GM18873 (cell line): ENCODE data around the gene GPC6.

Experiments
- ATAC-seq: cut with Tn5 transposase; IDR thresholded peaks from one replicate; pipeline ENCODE4 v1.9.1; 2021; ENCODE audit warnings: mild to moderate bottlenecking, moderate library complexity, moderate number of reproducible peaks; ENCODE audit not compliant: unreplicated experiment, low FRiP score

GPC6 gene

GRCh38 chr13:93228643-93228937 is 2.0 kb downstream of the GPC6 start:
- no peak for ATAC-seq

DNA sequence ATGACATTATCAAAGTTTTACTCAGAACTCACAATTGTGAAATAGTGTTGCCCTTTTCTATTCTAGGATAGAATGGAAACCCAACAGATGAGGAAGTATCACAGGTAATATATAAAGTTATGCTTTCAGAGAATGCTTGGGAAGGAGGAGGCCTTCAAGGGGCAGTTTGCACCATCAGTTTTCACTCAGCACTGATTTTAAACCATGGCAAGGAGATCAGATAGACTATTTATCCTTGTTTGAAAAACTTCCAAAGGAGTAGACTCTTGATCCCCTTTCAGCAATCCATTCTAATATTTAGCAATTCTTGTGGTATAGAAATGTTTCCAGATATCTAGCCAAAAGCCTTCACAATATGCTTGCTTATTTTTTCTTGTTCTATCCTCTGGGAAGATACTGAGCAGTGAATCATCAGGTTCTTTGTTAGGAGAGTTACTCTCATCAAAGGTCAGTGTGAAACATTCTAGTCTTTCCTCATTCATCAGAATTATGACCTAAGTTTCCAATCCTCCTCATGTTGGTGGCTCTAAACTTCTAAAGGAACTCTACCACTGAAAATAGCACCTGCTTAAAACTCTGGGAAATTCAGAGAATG is 3.8 kb downstream of the GPC6 start:
- ATAC-seq, result no peak

- no peak for ATAC-seq
These were observed 5.3 kb downstream of the GPC6 start for GRCh38 chr13:93231867-93232266.

DNA sequence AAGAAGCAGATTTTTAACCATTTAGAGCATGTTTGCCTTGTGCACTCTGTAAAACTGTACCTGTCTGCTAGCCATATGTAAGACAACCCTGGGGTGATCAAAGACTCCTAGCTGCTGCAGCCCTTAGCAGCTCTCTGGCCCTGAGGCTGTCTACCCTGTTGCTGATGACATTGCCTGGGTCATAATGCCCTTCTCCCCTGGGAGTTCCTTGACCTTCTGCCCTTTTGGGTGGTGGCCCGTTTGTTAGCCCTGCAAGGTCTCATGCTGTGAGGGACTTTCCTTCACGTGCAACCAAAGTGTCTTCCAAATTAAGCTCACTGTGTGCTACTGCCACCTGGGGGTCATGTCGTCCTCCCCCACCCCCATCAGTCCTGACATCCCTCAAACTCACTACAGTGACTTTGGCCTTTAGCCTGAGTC is 7.4 kb downstream of the GPC6 start:
- no peak for ATAC-seq

DNA sequence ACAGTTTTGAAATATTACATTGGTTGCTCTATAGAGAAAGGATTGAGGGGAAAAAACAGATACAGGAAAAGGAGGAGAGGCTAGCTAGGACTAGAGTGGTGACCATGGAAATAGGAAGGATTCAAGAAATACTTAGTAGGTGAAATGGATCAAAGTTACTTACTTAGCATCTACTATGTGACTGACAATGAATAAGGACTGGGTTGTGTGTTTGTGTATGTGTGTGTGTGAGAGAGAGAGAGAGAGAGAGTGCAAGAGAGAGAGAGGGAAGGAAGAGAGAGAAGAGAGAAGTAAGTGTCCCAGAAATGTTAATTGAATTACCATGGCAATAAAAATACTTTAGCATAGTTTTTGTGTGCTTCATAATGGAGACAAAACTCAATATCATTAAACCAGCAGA is 7.9 kb downstream of the GPC6 start:
- no peak for ATAC-seq

DNA sequence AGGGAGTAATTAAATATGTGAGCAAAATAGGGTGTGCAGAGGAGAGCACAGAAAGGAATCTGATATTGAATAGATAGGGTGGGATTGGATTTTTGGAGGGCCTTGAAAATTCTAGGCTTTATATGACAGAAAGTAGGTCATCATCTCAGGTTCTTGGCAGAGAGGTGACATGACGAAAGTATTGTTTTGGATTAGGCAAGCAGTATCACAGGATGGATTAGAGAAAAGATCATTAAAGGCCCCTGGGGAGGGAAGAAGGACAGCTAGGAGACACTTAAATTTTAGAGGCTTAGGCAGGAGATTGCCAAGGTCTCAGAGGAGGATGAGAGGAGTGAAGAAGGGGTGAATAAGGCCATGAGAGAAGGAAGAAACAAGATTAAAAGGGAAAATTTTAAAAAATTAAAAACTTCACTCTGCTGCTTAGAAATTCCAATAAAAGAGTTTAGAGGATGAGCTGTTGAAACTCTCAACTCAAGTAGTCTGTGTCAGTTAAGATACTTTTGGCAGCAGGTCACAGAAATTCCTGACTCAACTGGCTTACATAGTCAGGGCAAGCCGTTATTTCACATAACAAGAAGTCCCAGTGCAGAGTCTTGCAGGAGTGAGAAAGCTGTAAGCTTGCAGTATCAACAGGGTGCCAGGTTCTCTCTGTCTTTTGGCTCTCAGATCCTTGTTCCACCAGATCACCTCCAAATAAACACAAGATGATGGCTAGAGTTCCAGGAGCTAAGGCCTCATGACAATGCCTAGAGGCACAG is 8.8 kb downstream of the GPC6 start:
- ATAC-seq, result no peak

GRCh38 chr13:93238711-93239110 is 12.1 kb downstream of the GPC6 start:
- ATAC-seq, result no peak

- no peak for ATAC-seq
These were observed 16.9 kb downstream of the GPC6 start for GRCh38 chr13:93243375-93244063.

GRCh38 chr13:93244141-93244917 is 17.7 kb downstream of the GPC6 start:
- ATAC-seq, result no peak

DNA sequence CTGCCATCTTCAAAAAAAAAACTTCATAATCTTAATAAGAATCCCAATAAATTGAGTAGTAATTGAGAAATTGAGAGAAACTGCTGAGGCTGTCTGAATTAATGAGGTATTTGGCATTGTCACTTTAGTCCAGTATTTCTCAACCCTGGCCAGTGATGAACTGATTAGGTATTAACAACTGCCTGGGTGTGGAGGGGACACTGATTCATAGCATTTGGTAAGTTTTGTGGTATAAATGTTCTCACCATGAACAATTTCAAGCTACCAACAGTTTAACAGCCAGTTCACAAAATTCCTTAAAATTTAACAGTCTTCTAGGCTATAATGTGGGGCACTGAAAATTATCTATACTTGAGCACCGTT is 18.3 kb downstream of the GPC6 start:
- no peak for ATAC-seq

GRCh38 chr13:93246069-93246468 is 19.5 kb downstream of the GPC6 start:
- ATAC-seq, result no peak

DNA sequence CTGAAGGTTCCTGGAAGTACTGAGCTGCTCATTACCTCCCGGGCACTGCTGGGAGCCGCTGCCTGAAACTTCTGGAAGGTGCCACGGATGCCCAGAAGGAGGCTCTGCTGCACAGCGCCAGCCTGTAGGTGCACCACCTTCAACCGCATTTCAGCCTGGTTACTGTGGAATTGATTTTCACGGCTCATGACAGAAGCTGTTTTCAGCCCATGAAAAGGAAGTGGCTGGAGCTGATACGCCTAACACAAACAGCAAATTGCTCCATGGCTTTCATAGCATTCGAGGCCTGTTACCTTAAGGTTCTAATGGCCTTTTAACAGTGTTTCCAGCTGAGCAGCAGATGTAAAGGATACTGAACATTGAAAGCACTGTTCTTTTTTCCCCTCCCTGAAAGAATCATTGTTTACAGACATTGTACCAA is 22.0 kb downstream of the GPC6 start:
- ATAC-seq, result no peak

DNA sequence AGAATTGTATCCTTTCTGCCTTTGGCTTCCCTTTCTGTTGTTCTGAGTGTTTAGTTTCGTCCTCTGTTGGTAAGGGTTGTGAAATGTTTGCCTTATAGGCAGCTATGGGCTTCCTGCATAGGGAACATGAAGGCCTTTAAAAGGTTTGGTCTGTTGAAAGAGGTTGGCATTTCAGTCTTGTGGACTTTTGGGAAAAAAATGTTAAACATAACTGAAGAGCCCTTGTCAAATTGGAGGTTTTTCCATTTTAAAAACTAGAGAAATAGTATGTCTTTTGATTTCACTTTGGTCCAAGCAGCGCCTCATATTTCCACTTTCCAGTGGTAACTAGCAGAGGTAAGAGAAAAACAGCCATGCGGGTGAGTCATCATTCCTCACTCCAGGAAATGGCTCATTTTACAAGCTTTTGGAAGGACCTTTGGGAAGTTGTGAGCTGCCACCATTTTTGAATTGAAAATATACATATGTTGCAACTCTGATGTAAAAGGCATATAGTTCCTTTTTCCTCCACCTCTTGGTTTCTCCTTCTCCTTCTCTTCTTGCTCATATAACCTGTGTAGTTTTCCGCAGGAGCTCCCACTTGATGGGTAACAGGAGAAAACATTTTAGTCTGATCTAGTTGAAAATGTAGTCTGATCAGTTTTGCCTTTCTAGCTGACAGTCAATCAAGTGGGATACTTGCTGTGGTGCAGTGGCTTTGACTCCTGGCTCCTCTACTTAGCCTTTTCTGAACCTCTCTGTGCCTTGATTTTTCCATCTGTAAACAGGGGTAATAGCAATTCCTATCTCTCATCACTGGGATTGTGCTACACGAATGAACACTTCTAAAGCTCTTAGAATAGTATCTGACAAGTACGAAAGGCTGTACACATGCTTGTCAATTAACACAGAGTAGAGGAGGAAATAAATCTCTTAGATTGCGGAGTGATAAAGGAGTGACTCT is 23.0 kb downstream of the GPC6 start:
- ATAC-seq, result no peak

DNA sequence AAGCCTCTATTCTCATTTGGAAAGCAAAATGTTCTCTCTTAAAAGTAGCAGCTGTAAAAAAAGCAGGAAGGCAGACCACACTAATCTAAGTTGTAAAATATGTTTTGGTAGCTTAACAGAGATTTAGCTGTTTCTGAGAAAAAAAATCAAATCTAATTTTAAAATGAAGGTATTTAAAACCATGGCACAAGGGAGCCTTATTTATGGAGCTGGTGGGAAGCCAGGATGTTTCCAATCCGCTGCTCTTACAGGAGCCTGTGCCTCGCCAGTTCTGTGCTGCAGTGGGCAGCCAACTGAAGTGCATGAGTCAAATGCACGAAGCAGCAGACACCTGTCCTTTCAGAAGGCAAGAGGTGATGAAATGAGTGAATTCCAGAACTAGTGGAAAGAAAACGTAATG is 28.2 kb downstream of the GPC6 start:
- no peak for ATAC-seq

- no peak for ATAC-seq
These were observed 30.4 kb downstream of the GPC6 start for GRCh38 chr13:93256998-93257397.

DNA sequence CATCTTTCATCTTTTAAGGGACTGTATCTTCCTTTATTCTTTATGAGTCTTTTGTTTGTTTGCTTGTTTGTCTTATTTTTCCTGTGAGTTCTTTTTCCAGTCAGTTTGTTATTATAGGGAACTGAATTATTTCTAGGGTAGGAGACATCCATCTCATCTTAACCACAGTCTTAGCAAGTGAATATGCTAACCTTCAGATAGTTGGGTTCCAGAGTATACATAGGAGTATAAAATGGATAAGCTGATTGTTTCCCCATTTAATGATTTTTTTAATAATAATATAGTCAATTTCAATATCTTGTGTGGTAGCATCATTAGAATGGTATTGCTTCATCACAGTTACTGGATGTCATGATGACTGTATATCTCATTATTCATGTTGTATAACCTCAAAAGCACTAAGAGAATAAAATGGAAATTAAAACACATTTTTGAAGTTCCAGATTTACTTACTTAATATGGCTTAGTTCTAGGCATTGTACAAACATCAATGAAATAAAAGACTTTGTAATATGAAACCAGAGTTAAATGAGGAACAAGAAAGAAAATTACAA is 33.0 kb downstream of the GPC6 start:
- ATAC-seq, result no peak

DNA sequence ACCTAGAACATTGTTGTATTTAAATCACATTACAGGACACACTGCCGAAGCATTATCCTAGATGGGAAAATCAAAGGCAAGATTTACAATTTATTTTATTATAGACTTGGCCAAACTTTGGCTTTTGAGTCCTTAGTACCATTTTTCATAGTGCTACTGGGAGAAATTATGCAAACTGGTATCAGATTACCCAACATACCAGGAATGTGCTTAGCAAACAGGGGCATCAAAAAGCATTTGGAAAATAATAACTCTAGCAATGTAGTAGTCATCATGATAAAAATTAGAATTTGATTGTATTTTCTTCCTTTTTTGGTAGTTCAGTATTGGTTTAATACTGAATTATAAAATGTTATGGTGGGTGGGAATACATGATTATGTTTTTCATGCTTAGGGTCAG is 34.0 kb downstream of the GPC6 start:
- ATAC-seq, result no peak

DNA sequence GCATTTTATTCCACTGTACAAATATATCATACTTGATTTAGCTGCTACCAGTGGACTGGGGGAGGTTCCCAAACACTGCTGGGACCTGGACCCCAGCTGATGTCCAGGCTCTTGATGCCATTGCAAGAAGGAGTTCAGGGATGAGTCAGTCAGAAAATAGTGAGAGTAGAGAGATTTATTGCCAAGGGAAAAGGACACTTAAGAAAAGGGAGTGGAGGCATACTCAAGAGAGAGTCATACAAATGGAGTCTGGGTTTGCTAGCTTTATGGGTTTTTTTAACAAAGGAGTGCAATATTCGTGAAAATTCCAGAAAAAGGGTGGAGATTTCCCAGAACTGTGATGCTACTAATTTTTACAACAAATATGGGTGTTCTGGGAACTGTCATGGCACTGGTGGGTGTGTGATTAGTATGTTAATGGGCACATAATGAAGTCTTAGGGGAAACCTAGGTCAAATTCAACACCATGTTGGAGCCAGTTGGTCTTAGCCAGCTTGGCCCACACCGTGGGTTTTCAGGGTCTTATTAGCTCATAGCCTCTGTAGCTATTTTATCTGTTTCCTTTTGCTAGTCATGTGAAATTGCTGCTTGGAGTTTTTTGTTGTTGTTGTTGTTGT is 36.2 kb downstream of the GPC6 start:
- no peak for ATAC-seq

GRCh38 chr13:93264876-93265275 is 38.3 kb downstream of the GPC6 start:
- ATAC-seq, result no peak
